Left colon (tissue), 2 donors: ENCODE data around the gene CABLES1. TPM values are rescaled to one million over a fixed set of nuclear protein-coding genes. Genes with fewer than 3 reads are reported as not detected.
A peak's percentile ranks its signal among the peaks of the same experiment; 100 is the strongest.
"Not testable (repeated sequence)": the region's sequence is repeated elsewhere in the genome, so short reads cannot be mapped to it uniquely, and the experiment has no call there.

Experiments used
- ATAC-seq: fragments of 200-7000 bp; cut with Tn5 transposase; one replicate; pipeline ENCODE4 v1.9.1; 2020; ENCODE audit warnings: mild to moderate bottlenecking, moderate library complexity
- DNase-seq, 2 donors: peaks; one replicate each; pipeline ENCODE4 v3.0.0-alpha.2; 2020
- intact Hi-C, 2 donors: fragments of 100-400 bp; cut with DNase I in 1 of 2; cut with micrococcal nuclease in 1 of 2; formaldehyde crosslinking; loops; one replicate each; pipeline versions ENCODE4 v1.11.2 to v1.14.0; 2022; cut with DNase I, micrococcal nuclease
- total RNA-seq, 2 donors: library from RNA; stranded (reverse); fragmentation: NEBNext Ultra II Directional; extraction: Animal tissue kit (Norgen Biotek cat#: 25700); gene quantifications; one replicate each; pipeline ENCODE4 v1.2.1, GENCODE V29; 2021
- donor health status: DM: no; HTN: no; CAD: no.
- donor health status: DM: yes; HTN: yes; CAD: no.

CABLES1 gene
- total RNA-seq, 2 donors from 2014 or later = 9.4 to 11.0 TPM

- intact Hi-C loops = no loop called here
- no peak for ATAC-seq
- DNase-seq = no peak
Measured at GRCh38 chr18:23227726-23228070, 92.4 kb downstream of the CABLES1 start.

DNA sequence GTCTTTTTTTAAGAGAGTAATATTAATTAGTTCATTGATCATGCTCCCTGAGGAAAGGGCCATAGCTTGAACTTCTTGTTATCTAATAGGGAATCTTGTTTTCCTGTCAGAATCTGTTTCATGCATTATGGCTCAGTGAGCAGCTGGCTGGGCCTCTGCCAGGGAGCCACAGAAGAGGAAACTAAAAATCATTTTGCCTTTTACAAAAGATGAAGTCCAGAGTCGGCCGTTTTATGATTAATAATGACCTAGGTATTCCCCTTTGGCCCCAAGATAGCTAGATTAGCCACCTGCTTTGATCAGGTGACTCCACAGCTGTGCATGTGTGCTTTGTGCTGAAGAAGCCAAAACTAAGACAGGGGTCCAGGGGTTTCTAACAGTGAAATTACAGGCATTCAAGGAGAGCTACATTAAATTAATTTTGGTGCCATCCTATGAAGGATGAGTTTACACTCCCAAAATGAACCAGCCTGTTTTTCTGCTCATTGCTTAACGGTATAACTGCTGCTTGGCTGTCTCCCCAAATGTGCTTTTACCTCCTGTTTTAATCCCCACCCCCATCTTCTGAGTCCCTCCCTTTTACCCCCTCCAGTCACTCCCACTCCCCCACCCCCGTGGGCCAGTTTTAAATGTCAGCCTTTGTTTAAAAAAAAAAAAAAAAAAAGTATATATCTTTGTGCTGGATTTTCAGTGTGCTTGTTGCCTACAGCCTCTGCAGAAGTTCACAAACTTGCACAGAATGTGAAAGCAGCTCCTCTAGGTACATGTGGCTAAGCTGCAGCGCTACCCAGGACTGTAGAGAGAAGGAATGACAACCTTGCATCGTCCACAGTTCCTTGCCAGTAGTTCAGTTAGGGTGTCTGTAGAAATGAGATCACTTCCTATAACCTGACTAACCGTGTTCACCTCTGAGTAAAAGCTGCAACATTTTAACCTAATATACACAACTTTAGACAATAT, 93.1 kb downstream of the CABLES1 start:
- ATAC-seq = no peak
- intact Hi-C loops = no loop called here
- DNase-seq = peak in 1 of 2 donors; percentile 35

DNA sequence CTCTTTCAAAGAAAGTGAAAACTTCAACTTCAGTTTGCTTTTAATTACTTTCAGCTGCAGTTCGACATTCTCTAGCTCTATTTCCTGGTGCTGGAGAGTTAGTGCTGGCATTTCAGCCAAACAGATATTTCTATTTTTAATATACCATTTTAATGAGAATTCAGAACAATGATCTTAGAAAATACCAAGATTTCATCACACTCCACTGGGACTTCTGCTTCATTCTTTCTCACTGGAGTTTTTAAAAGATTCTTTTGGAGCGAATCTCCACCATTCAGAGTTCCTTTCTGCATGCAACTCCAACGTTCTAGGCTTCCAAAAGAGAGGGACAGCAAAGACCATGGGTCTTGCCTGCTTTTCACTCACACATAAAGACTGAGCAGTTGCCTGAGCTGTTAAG, 94.2 kb downstream of the CABLES1 start:
- intact Hi-C loops = no loop called here
- ATAC-seq (no peak), DNase-seq (no peak)

DNA sequence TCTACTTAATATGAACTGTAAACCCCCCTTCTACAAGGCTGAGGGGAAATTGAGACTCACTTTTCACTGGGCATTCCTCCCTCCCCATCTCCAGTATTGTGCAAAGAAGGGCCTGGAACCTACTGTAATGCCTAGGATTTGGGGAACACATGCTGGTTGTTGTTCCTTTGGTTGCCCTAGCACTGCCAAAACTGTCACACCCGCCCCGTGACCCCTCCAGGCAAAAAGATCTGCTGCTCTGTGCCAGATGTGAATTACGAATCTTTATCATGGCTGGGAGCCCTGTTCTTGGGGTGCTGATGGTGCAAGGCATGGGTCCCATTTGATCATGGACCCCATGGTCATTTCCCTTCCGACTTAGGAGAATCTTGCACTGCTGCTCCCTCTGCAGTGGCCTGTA, 95.4 kb downstream of the CABLES1 start:
- no peak for DNase-seq
- ATAC-seq = no peak
- intact Hi-C loops = no loop called here

- peak; percentile 56 for ATAC-seq
- DNase-seq = peak; percentile 20 to 66
- intact Hi-C loops = no loop called here
Measured at GRCh38 chr18:23231340-23232021, 96.2 kb downstream of the CABLES1 start.

DNA sequence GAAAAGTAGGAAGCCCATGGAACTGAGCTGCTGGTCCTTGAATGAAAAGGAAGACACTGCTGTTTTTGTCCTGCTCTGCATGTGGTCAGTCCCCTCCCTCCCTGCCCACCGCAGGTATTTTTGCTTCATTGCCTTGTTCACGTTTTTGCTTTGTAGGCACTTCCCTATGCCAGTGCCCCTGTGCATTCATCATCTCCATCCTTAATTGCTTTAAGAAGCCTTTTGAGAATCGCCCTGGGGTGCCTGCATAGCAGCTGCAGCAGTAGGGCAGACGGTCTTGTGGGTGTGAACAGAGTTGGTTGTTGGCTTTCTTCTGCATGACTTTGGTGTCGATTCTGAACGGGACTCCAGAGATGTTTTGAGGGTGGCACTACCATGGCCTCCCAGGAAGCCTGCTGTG, 97.0 kb downstream of the CABLES1 start:
- ATAC-seq = no peak
- intact Hi-C loops = no loop called here

DNA sequence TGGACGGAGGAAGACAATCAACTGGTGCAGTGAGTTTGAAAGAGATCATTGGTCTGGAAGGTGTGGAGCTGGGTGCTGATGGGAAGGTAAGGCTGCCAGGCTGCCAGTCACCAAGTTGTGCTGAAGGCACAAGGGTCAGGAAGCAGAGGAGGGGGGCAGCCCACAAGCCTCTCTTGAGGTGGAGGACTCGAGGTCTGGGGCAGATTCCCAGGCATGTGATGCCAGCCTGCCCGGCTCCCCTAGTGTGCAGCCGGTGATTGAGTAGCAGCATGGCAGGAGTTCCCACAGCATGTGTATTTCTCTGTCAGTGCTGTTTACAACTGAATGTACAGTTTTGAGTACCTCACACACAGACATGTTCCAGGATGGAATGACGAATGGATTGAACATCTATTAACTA, 99.3 kb downstream of the CABLES1 start:
- intact Hi-C loops = no loop called here
- ATAC-seq (no peak), DNase-seq (no peak)

More for the DNA sequence above, 97.0 kb downstream of the CABLES1 start:
- DNase-seq = no peak

GRCh38 chr18:23235336-23235735, 100.1 kb downstream of the CABLES1 start:
- intact Hi-C loops = no loop called here
- ATAC-seq (no peak), DNase-seq (no peak)

DNA sequence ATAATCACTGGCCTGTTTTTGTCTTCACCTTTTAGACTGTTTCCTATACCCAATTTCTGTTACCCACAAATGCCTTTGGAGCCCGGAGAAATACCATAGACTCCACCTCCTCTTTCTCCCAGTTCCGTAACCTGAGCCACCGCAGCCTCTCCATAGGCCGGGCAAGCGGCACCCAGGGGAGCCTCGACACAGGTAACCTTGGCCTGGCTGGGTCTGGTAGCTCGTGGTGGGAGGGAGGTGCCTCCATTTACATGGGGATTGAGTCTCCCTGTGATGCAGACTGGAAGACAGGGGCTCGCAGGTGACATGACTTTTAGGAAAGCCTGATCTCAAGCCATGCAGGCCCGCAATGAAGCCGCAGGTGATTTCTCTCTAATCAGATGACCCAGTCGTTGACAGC, 100.6 kb downstream of the CABLES1 start:
- intact Hi-C loops = no loop called here
- no peak for ATAC-seq
- DNase-seq = no peak

GRCh38 chr18:23236876-23237468, 101.7 kb downstream of the CABLES1 start:
- intact Hi-C loops = no loop called here
- no peak for DNase-seq

GRCh38 chr18:23237524-23238151, 102.4 kb downstream of the CABLES1 start:
- intact Hi-C loops = no loop called here
- ATAC-seq = peak; percentile 85
- DNase-seq = peak; percentile 55 to 57

More at GRCh38 chr18:23236876-23237468, 101.7 kb downstream of the CABLES1 start:
- no peak for ATAC-seq

DNA sequence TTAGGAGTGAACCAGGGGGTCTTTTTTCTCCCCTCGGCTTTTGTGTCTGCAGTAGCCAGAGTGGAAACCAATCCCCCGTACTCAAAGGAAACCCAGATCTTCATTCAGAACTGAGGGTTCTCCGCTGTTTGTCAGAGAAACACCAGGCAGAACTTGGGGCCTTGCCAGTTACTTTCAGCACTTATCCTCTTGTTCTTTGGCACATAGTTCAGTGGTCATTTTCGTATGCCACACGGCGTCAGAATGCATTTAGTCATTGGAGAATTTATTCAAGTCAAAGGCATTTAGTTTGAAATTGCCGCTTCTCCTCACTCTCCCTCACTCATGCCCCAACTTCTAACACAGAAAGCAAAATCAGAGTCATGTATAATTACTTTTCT, 102.9 kb downstream of the CABLES1 start:
- ATAC-seq (peak; percentile 34), DNase-seq (no peak)
- intact Hi-C loops = no loop called here

GRCh38 chr18:23238651-23239349, 103.5 kb downstream of the CABLES1 start:
- no peak for DNase-seq
- intact Hi-C loops = no loop called here
- no peak for ATAC-seq

- intact Hi-C loops = no loop called here
- ATAC-seq (no peak), DNase-seq (no peak)
Measured at GRCh38 chr18:23239350-23239692, 104.0 kb downstream of the CABLES1 start.

GRCh38 chr18:23239885-23240608, 104.8 kb downstream of the CABLES1 start:
- intact Hi-C loops = no loop called here
- no peak for DNase-seq
- ATAC-seq = no peak

DNA sequence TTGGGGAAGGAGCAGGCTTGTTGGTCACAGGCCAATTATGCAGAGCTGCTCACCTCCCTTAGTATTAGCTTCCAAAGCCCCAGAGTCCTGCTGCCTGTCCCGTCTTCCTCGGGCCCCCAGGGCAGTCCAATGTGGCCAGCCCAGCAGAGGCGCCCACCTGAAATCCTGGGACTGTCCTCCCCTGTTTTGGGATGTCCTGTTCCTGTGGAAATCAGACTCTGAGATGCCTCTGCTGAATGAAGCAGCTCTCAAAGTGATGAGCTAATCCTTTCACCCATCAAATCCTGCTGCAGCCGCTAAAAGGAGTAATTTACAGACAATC, 105.3 kb downstream of the CABLES1 start:
- DNase-seq (no peak), ATAC-seq (no peak)
- intact Hi-C loops = no loop called here

GRCh38 chr18:23241833-23242496, 106.7 kb downstream of the CABLES1 start:
- intact Hi-C loops, ATAC-seq: not testable (repeated sequence)
- DNase-seq = peak in 1 of 2 donors; percentile 15

DNA sequence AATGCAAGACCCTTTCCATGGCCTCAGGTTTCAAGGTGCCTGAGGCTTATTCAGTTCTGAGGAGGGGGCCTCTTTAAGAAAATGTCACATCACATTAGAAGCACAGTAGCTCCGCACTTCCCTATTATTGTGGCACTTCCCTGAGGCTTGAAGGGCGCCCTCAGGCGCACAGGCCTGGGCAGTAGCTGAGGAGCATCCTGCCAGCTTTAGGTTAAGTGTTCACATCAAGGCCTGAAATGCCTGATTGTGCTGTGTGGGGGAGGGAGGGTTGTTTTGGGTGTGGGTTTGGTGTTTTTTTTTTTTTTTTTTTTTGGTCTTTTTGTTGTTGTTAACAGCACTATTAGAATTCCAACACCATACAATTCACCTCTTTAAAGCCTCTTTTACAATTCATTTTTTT, 107.9 kb downstream of the CABLES1 start:
- no peak for DNase-seq
- no peak for ATAC-seq
- intact Hi-C loops = no loop called here
